ENCODE data around the gene DPY19L2.
A peak's percentile ranks its signal among the peaks of the same experiment; 100 is the strongest.
"Not testable (repeated sequence)": the region's sequence is repeated elsewhere in the genome, so short reads cannot be mapped to it uniquely, and the experiment has no call there.

The DPY19L2 gene

GRCh38 chr12:63680758-63681157 lies 12.5 kb upstream of the DPY19L2 start:
- H3K4me3 ChIP-seq (ENCODE audit: low read length); DNase-seq (ENCODE audit: low read depth): not testable (repeated sequence)

- not testable (repeated sequence) for H3K4me3 ChIP-seq (ENCODE audit: low read length); DNase-seq (ENCODE audit: low read depth)
- peak; percentile 1 for TF ChIP-seq CTCF (IDR thresholded peaks at IDR 0.05; ENCODE audit: insufficient read depth, low read depth, low read length, missing control alignments)
These were observed 4.3 kb upstream of the DPY19L2 start for GRCh38 chr12:63672550-63672949.

GRCh38 chr12:63669936-63670335 lies 1.6 kb upstream of the DPY19L2 start:
- not testable (repeated sequence) for H3K4me3 ChIP-seq (ENCODE audit: low read length)
- peak; percentile 16 for DNase-seq (ENCODE audit: low read depth)

GRCh38 chr12:63669427-63669826 lies 1.1 kb upstream of the DPY19L2 start:
- not testable (repeated sequence) for DNase-seq (ENCODE audit: low read depth); H3K4me3 ChIP-seq (ENCODE audit: low read length)

- H3K4me3 ChIP-seq (ENCODE audit: low read length): peak overlapping the region; percentile 61
- peak; percentile 10 for DNase-seq (ENCODE audit: low read depth)
These were observed 590 bp upstream of the DPY19L2 start for GRCh38 chr12:63668800-63669365.

GRCh38 chr12:63663005-63663404 lies 5.3 kb downstream of the DPY19L2 start:
- not testable (repeated sequence) for DNase-seq (ENCODE audit: low read depth); H3K4me3 ChIP-seq (ENCODE audit: low read length)

GRCh38 chr12:63658501-63658900 lies 9.8 kb downstream of the DPY19L2 start:
- DNase-seq (ENCODE audit: low read depth): peak; percentile 3

GRCh38 chr12:63656407-63656806 lies 11.9 kb downstream of the DPY19L2 start:
- DNase-seq (ENCODE audit: low read depth); H3K4me3 ChIP-seq (ENCODE audit: low read length): not testable (repeated sequence)

More at GRCh38 chr12:63658501-63658900, 9.8 kb downstream of the DPY19L2 start:
- H3K4me3 ChIP-seq (ENCODE audit: low read length): not testable (repeated sequence)

- H3K4me3 ChIP-seq (ENCODE audit: low read length); DNase-seq (ENCODE audit: low read depth): not testable (repeated sequence)
These were observed 12.6 kb downstream of the DPY19L2 start for GRCh38 chr12:63655543-63656257.

GRCh38 chr12:63654481-63654880 lies 13.8 kb downstream of the DPY19L2 start:
- DNase-seq (ENCODE audit: low read depth); H3K4me3 ChIP-seq (ENCODE audit: low read length): not testable (repeated sequence)

GRCh38 chr12:63649517-63649916 lies 18.8 kb downstream of the DPY19L2 start:
- DNase-seq (ENCODE audit: low read depth); H3K4me3 ChIP-seq (ENCODE audit: low read length): not testable (repeated sequence)

GRCh38 chr12:63643381-63644140 lies 24.7 kb downstream of the DPY19L2 start:
- DNase-seq (ENCODE audit: low read depth): peak; percentile 1
- H3K4me3 ChIP-seq (ENCODE audit: low read length): not testable (repeated sequence)

GRCh38 chr12:63624258-63624657 lies 44.0 kb downstream of the DPY19L2 start:
- not testable (repeated sequence) for DNase-seq (ENCODE audit: low read depth); H3K4me3 ChIP-seq (ENCODE audit: low read length)

- H3K4me3 ChIP-seq (ENCODE audit: low read length); DNase-seq (ENCODE audit: low read depth): not testable (repeated sequence)
These were observed 52.7 kb downstream of the DPY19L2 start for GRCh38 chr12:63615544-63615943.

GRCh38 chr12:63611285-63611684 lies 57.0 kb downstream of the DPY19L2 start:
- DNase-seq (ENCODE audit: low read depth); H3K4me3 ChIP-seq (ENCODE audit: low read length): not testable (repeated sequence)

- DNase-seq (ENCODE audit: low read depth): peak; percentile 20
- not testable (repeated sequence) for H3K4me3 ChIP-seq (ENCODE audit: low read length)
These were observed 59.0 kb downstream of the DPY19L2 start for GRCh38 chr12:63609281-63609680.

GRCh38 chr12:63604985-63605384 lies 63.3 kb downstream of the DPY19L2 start:
- not testable (repeated sequence) for DNase-seq (ENCODE audit: low read depth); H3K4me3 ChIP-seq (ENCODE audit: low read length)

GRCh38 chr12:63594828-63595227 lies 73.5 kb downstream of the DPY19L2 start:
- DNase-seq (ENCODE audit: low read depth): peak; percentile 71
- H3K4me3 ChIP-seq (ENCODE audit: low read length): not testable (repeated sequence)

GRCh38 chr12:63584426-63584825 lies 83.9 kb downstream of the DPY19L2 start:
- peak; percentile 77 for DNase-seq (ENCODE audit: low read depth)
- not testable (repeated sequence) for H3K4me3 ChIP-seq (ENCODE audit: low read length)
